ENCODE results near the gene DLG2.

DNA sequence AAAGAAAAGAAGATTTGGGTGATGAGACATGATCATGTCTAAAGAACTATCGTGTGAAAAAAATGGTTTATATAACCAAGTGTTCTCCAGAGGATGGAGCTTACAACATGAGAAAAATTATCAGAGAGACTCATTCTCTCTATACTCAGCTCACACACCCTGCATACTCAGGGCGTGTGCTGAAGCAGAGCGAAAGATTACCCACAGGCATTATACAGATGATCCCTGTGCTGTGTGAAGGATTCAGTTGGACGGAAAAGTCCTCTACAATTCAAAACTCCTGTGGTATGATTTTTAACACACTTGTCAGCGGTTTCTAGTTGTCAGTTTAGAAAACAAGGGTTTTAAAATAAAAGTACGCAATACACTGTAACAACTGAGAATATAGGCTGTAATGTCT, 267.3 kb downstream of the DLG2 start:
- TF ChIP-seq, protein P1, sequence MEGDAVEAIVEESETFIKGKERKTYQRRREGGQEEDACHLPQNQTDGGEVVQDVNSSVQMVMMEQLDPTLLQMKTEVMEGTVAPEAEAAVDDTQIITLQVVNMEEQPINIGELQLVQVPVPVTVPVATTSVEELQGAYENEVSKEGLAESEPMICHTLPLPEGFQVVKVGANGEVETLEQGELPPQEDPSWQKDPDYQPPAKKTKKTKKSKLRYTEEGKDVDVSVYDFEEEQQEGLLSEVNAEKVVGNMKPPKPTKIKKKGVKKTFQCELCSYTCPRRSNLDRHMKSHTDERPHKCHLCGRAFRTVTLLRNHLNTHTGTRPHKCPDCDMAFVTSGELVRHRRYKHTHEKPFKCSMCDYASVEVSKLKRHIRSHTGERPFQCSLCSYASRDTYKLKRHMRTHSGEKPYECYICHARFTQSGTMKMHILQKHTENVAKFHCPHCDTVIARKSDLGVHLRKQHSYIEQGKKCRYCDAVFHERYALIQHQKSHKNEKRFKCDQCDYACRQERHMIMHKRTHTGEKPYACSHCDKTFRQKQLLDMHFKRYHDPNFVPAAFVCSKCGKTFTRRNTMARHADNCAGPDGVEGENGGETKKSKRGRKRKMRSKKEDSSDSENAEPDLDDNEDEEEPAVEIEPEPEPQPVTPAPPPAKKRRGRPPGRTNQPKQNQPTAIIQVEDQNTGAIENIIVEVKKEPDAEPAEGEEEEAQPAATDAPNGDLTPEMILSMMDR (IDR thresholded peaks at IDR 0.05 in 4 of 5, conservative IDR thresholded peaks at IDR 0.05 in 1 of 5): no peak
- no peak for TF ChIP-seq POLR2A (IDR thresholded peaks at IDR 0.05)
